Kidney epithelial cell (primary cell): ENCODE measurements around the gene TRIM73. TPM values are rescaled to one million over a fixed set of nuclear protein-coding genes. Genes with fewer than 3 reads are reported as not detected.
"Not testable (repeated sequence)": the region's sequence is repeated elsewhere in the genome, so short reads cannot be mapped to it uniquely, and the experiment has no call there.

ENCODE experiments used
- DNase-seq: peaks from one replicate; pipeline ENCODE4 v3.0.0-alpha.2; 2010; ENCODE audit warnings: low read depth
- H3K27me3 ChIP-seq: 2 replicates; pipeline ENCODE4 v1.6.0; 2011; ENCODE audit warnings: low read length; ENCODE audit not compliant: control insufficient read depth, insufficient read depth
- H3K36me3 ChIP-seq: 2 replicates; pipeline ENCODE4 v1.5.1; 2011; ENCODE audit warnings: low read length; ENCODE audit not compliant: control insufficient read depth, insufficient read depth
- H3K4me3 ChIP-seq: 2 replicates; pipeline ENCODE4 v1.5.1; 2011; ENCODE audit warnings: low read depth, mild to moderate bottlenecking, control low read depth, low read length
- total RNA-seq: library from RNA; depleted of rRNA; stranded (reverse); fragments of >200 nt; gene quantifications from 2 replicates; pipeline ENCODE4 v1.2.3, GENCODE V29; 2015

TRIM73 gene
- 0.48 TPM in 1 of 2 replicates, not detected in the other for total RNA-seq

- not testable (repeated sequence) for DNase-seq, H3K27me3 ChIP-seq, H3K4me3 ChIP-seq, H3K36me3 ChIP-seq
These were observed at the start of gene TRIM73 for GRCh38 chr7:75395329-75395728. TRIM73 (plus strand) TSS chr7:75395629; CDS start chr7:75398934, 3,305 bp downstream.

- not testable (repeated sequence) for DNase-seq, H3K27me3 ChIP-seq, H3K36me3 ChIP-seq
- peak overlapping the region; percentile 42 for H3K4me3 ChIP-seq
These were observed 36.5 kb upstream of the TRIM73 start for GRCh38 chr7:75358671-75359541.

- not testable (repeated sequence) for H3K27me3 ChIP-seq, H3K36me3 ChIP-seq, DNase-seq
- H3K4me3 ChIP-seq: peak overlapping the region; percentile 27
These were observed 35.9 kb upstream of the TRIM73 start for GRCh38 chr7:75359542-75359848.

- not testable (repeated sequence) for H3K36me3 ChIP-seq, DNase-seq, H3K27me3 ChIP-seq, H3K4me3 ChIP-seq
These were observed 31.4 kb upstream of the TRIM73 start for GRCh38 chr7:75364079-75364478.

GRCh38 chr7:75366643-75367042, 28.8 kb upstream of the TRIM73 start:
- H3K36me3 ChIP-seq, H3K27me3 ChIP-seq, DNase-seq, H3K4me3 ChIP-seq: not testable (repeated sequence)

- not testable (repeated sequence) for H3K27me3 ChIP-seq, DNase-seq, H3K36me3 ChIP-seq, H3K4me3 ChIP-seq
These were observed 28.1 kb upstream of the TRIM73 start for GRCh38 chr7:75367313-75367712.

GRCh38 chr7:75374144-75374518, 21.3 kb upstream of the TRIM73 start:
- not testable (repeated sequence) for H3K36me3 ChIP-seq, H3K4me3 ChIP-seq, DNase-seq, H3K27me3 ChIP-seq

GRCh38 chr7:75374519-75375317, 20.7 kb upstream of the TRIM73 start:
- H3K36me3 ChIP-seq, H3K27me3 ChIP-seq: not testable (repeated sequence)

GRCh38 chr7:75393194-75393593, 2.2 kb upstream of the TRIM73 start:
- H3K4me3 ChIP-seq, DNase-seq, H3K36me3 ChIP-seq, H3K27me3 ChIP-seq: not testable (repeated sequence)

More at GRCh38 chr7:75374519-75375317, 20.7 kb upstream of the TRIM73 start:
- DNase-seq, H3K4me3 ChIP-seq: not testable (repeated sequence)

GRCh38 chr7:75397865-75398264, 2.4 kb downstream of the TRIM73 start:
- not testable (repeated sequence) for H3K36me3 ChIP-seq, H3K4me3 ChIP-seq, H3K27me3 ChIP-seq, DNase-seq

GRCh38 chr7:75398771-75399700, 3.6 kb downstream of the TRIM73 start:
- not testable (repeated sequence) for DNase-seq, H3K36me3 ChIP-seq

GRCh38 chr7:75400575-75400974, 5.1 kb downstream of the TRIM73 start:
- H3K27me3 ChIP-seq, H3K36me3 ChIP-seq, DNase-seq, H3K4me3 ChIP-seq: not testable (repeated sequence)

More at GRCh38 chr7:75398771-75399700, 3.6 kb downstream of the TRIM73 start:
- not testable (repeated sequence) for H3K27me3 ChIP-seq, H3K4me3 ChIP-seq

- H3K4me3 ChIP-seq, DNase-seq, H3K27me3 ChIP-seq, H3K36me3 ChIP-seq: not testable (repeated sequence)
These were observed 8.3 kb downstream of the TRIM73 start for GRCh38 chr7:75403455-75404443.
